DOHH2 (cell line): ENCODE results near the gene SLC6A6.

ENCODE experiments used
- EZH2phosphoT487 ChIP-seq: fragments of 200-600 bp; sonication (generic); IDR thresholded peaks from 2 replicates; pipeline ENCODE4 v1.6.1; 2017; ENCODE audit warnings: borderline replicate concordance, mild to moderate bottlenecking, antibody characterized with exemption, low read length, moderate library complexity, mixed read lengths
- TF ChIP-seq, protein P1 (sequence below): fragments of 200-600 bp; sonication (generic); IDR thresholded peaks from one replicate; pipeline ENCODE4 v1.5.1; 2014; ENCODE audit warnings: antibody characterized with exemption, mild to moderate bottlenecking, low read depth, low read length; ENCODE audit not compliant: poor library complexity, severe bottlenecking

DNA sequence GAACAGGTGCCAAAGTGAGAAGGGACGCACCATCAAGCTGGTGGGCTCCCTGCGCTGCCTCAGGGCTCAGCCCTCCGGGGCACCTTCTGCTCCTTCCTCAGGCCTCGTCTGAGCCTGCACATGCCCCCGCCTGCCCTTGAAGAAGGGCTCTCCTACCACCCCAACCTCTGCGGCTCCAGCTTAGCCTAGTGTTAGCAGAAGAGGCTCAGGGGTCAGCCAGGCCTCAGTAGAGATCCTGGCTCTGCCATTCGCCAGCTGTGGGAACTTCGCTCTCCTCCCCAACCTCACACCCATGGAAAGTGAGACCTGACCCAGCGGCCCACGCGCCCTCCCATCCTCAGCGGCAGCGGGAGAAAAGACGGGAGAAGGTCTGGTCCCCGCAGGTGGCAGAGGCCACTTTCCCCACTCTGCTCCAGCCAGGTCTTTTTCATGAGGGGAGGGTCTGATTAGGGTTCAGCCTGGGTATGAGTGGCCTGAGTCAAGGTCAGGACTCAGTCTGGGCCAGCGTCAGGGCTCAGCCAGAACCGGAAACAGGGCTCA, 129.5 kb downstream of the SLC6A6 start:
- TF ChIP-seq, protein P1, sequence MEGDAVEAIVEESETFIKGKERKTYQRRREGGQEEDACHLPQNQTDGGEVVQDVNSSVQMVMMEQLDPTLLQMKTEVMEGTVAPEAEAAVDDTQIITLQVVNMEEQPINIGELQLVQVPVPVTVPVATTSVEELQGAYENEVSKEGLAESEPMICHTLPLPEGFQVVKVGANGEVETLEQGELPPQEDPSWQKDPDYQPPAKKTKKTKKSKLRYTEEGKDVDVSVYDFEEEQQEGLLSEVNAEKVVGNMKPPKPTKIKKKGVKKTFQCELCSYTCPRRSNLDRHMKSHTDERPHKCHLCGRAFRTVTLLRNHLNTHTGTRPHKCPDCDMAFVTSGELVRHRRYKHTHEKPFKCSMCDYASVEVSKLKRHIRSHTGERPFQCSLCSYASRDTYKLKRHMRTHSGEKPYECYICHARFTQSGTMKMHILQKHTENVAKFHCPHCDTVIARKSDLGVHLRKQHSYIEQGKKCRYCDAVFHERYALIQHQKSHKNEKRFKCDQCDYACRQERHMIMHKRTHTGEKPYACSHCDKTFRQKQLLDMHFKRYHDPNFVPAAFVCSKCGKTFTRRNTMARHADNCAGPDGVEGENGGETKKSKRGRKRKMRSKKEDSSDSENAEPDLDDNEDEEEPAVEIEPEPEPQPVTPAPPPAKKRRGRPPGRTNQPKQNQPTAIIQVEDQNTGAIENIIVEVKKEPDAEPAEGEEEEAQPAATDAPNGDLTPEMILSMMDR: no peak
- TF ChIP-seq EZH2phosphoT487: no peak
